Stimulated activated CD4-positive, alpha-beta T cell treated with anti-CD3 and anti-CD28 coated beads, Interleukin-4, amount 100 ng/mL, for 1 hour (primary cell): ENCODE data around the gene RBBP8NL.

Experiments used
- DNase-seq: peaks from one replicate; pipeline ENCODE4 v3.0.0-alpha.2; 2020

RBBP8NL gene

DNA sequence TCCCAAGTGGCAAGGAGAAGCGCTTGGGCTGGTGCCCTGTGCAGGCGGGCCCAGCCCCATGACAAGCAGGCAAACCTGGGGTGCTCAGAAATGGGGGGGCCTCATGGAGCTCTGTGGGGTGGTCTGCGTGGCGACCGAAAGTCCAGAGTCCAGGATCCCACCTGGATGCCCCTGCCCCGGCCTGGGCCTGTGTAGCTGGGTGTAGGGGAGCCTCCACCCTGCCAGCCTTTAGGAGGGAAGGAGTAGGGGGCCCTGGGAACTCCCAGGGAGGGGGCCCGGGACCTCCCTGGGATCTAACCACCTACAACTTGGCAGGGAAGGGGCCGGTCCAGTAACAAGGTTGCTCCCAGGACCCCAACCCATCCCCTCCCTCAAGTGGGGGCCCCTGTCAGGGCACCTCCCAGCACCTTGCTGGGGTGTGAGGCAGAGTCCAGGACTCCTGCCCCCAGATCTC lies 55.7 kb downstream of the RBBP8NL start:
- no peak for DNase-seq

DNA sequence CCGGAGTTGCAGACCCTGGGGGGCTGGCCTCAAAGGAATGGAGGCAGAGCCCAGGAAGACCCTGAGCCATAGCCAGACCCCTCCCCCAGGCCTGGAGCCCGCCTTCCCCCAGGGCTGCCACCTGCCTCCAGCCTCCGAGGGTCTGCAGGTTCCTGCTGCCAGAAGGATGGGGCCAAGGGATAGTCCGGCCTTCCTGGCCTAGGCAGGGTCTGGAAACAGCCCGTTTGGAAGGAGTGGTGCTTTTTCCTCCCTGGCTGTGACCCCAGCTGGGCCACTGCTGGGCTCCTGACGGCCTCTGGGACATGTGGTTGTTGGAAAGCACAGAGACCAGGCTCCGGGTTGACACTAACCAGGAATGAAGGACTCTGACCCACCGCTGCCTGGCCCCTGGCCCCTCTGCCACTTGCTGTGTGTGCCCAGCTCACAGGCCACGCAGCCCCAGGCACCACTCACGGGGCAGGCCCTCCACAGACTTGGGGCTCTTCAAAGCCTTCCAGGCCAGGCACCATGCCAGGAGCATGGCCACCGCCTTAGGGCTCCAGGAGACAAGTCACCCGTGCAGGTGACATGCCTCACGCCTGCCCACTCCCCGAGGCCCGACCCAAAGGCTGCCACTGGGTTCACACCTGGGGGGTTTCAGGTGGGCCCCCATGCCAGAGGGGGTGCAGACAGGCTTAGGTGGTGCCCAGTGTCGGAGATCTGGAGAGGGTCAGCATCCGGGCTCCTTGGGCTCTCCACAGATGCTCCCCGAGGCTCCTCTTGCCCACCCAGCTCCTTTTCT lies 56.3 kb downstream of the RBBP8NL start:
- DNase-seq, result no peak

DNA sequence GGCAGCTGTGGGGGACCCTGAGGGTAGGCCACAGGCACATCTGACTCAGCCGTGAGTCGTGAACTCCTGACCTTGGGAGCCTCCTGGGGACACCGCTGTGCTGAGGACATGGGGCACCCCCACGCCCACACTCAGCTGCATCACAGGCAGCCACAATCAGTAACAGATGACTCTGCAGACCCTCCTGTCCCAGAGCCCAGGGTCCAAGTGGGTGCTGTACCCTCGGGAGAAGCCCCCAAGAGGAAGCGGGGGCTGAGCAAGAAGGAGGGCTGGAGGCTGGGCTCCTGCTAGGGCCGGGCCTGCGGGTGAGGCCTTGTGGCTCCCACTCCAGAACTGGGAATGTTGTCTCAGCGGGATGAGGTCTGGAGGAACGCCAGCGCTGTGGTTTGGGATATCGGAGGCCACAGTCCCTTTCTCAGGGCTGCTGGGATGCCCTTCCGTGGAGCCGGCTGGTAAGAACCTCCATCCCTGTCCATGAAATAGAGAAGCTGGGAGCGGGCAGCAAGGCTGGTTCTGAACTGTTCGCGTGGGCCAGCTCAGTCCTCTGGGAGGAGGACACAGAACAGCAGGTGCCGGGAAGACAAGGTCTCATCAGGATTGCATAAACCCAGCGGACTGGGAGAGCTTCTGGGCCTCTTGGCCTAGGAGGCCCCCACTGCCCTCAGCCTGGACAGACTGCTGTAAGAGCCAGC lies 57.1 kb downstream of the RBBP8NL start:
- peak; percentile 34 for DNase-seq

DNA sequence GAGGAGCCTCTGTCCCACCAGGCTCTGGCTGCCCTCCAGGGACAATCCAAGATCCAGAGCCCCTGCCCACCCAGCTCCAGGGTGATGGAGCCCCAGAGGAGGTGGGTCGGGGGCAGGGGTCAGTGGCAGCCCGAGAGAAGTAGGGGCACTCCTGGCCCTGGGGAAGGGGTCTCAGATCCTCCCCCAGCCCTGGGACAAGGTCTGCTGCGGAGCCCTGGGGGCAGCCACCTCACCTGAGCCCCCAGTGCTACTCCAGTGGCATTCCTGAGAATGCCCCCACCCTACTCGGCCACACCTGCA lies 57.6 kb downstream of the RBBP8NL start:
- DNase-seq, result no peak

GRCh38 chr20:62368976-62369814 lies 58.1 kb downstream of the RBBP8NL start:
- no peak for DNase-seq

DNA sequence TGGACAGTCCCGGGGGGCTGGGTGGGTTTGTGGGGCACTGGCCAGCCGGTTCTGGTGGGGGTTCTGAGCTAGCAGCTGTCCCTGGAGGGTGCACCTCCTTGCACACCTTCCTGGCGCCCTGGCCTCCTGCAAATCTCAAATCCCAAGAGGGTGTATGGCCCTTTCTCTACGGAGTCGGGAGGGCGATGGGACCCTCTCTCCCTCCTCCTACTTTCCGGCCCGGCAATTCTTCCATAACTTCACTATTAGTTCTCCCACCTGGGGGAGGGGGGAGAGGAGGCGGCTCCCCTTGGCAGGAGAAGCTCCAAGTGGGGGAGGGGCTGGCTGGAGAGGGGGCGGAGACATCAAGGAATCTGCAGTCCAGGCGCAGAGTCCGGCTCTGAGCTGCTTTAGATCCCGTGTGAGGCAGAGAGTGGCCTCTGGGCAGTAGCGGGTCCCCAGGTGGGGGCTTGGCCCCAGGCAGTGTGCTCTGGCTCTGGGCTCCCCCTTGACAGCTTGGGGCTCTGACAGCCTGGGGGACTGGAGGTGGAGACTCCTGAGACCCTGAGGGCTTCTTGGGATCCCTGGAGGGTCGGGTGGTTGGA lies 58.9 kb downstream of the RBBP8NL start:
- DNase-seq, result no peak

GRCh38 chr20:62367633-62368391 lies 59.5 kb downstream of the RBBP8NL start:
- no peak for DNase-seq

DNA sequence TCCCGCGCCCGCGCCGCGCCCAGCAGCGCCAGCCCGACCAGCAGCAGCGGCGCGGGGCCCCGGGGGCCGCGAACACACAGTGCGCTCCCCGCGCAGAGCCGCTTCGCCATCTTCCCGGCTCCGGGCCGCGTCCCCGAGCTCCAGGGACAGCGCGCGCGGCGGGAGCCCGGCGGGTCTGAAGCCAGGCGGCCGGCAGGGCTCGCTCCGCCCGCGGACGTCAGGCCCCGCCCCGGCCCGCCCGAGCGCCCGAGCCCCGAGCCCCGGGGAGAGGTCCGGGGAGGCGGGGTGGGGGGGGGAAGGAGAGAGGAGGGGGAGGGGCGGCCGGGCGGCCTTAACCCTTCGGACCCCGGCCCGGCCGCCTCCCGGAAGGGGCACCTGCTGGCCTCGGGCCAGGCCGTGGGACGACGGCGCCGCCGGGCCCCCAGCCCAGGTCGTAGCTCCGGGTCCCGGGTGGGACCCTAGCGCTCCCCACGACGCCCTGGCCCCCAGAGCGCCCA lies 60.2 kb downstream of the RBBP8NL start, which contains the start of gene LAMA5:
Gene LAMA5, minus strand, starts transcription at position 177 of the 497 bp plus-strand sequence. Its CDS starts 67 bp downstream, at position 110.
- DNase-seq, result no peak

- DNase-seq, result no peak
Observed at GRCh38 chr20:62366370-62367135, 60.8 kb downstream of the RBBP8NL start.

DNA sequence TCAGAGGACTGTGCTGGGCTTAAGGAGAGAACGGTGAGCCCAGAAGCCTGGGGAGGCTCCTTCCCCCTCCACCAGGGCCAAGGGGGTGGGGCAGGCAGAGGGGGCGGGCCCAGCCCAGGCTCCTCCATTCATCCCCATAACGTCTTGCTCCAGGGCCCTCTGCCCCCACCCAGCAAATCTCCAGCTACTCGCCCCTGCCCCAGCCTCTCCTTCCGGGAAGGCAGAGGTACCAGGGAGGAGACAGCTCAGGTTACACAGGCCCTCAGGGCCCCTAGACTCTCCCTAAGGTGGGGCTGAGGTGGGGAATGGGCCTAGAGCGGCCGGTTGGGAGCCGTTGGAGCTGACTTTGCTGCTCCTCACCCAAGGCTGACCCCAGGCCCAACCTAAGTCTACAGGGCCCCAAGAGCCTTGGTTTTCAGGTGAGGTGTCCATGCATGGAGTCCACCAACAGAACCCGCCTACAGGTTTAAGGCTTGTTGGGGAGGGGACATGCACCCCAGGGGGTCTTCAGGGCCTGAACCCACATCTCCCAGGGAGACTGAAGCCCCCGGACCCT lies 61.4 kb downstream of the RBBP8NL start:
- DNase-seq, result no peak

DNA sequence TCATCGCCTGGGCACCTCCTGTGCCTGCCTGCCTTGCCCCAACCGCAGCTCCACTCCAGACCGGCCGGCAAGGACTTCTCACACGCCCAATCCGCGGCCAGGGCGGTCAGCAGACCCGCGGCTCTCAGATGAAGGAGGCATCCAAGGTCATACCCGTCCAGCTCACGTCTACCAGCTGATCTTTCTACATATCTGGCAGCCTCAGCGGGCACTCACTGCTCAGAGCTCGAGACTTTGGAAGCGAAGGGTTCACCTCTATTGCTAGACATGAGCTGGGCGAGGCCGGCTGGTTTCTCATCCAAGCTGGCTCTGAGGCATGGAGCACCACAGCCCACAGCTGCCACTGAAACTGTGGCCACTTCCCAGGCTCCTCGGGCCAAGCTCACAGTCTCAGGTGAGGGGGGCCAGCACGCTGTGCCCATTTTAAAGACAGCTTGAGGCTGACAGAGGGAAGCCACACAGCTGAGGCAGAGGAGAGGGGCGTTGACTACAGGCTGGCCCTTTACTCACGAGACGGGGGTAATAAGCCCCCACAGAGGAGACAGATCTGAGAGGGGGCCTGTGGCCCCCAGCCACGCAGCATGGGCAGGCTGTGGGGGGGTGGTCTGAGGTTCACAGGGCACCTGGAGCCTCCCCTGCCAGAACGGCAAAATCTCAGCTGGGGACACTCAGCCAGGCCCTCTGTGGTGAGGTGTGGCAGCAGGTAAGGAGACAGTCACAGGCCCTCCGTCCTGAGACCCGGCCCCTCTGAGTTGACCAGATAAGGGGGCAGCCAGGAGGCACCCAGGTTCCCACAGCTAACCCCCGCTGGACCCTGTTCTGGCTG lies 62.2 kb downstream of the RBBP8NL start:
- DNase-seq, result no peak

GRCh38 chr20:62363920-62364851 lies 63.2 kb downstream of the RBBP8NL start:
- DNase-seq, result no peak

GRCh38 chr20:62362991-62363919 lies 64.1 kb downstream of the RBBP8NL start:
- DNase-seq, result no peak

DNA sequence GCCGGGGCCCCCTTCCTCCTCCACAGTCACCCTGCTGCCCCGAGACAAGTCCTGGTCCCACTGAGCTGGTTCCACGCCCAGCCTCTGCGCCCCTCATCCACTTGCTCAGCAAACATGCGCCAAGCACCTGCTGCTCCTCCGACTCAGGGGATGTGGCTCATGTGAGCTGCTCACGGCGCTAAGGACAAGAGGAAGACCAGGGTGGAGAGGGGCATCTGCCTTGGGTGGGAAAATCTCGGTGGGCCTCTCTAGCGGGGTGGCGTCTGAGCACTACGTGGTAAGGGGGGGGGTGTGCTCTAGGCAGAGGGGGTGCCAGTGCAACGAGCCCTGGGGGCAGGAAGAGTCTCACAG lies 64.8 kb downstream of the RBBP8NL start:
- DNase-seq, result no peak

GRCh38 chr20:62361799-62362589 lies 65.3 kb downstream of the RBBP8NL start:
- DNase-seq, result no peak

DNA sequence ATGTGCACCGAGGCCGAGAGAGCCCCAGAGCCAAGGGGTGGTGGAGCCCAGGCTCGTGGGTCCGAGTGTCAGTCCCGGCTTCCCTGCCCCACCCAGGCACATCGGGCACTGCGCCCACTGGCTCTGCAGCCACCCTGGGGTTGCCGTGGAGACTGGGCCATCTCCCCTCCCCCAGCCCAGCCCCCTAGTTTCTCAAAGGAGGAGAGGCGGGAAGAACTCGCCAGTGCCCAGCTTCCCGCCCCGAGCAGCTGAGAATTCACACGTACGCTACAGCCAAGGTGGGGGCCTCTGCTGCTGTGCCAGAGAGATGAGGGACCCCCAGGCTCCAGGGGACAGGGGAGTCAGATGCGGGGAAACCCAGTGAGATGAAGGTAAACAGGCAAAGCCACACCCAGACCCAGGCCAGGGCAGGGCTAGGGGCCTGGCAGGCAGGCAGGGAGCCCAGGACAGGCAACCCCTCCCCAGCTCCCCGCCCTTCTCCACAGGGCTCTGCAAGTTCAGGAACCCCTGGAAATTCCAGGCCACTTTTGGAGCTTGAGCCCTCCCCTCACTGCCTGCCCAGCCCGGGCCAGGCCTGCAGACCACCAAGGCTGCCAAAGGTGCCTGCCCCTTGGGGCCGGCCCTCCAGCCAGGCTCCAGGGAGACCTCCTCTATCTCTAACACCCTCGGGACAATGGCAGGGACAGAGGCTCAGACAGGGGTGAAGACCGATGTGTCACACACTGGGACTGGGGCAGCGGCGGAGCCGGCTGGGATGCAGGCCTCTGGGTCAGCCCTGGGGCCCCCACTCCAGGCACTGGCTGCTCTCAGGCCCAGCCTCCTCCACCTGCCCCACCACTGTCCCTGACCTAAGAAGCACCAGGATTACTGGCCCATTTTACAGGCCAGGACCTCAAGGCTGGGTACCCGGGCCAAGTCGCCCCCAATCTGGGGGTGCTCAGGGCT lies 66.2 kb downstream of the RBBP8NL start:
- no peak for DNase-seq
